ENCODE measurements around the gene C19orf47.

The C19orf47 gene

DNA sequence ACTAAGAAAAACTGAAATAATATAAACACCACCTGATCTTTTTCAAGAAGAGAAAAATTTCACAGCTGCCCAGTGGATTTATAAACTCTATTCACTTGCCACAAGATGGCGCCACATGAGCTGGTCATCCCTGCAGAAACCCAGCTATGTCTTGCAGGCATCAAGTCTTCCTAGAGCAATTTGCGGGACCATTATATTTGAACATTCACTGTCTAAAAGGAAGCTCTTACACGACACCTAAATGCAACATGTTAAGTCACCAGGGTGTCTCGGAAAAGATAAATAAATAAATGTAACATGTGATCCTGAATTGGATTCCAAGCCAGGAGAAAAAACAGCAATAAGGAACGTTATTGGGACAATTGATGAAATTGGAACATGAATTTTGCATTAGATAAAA, 42.8 kb downstream of the C19orf47 start:
- H3K9ac ChIP-seq (ENCODE audit: low read length) = no peak overlapping the region
- peak; percentile 83 for DNase-seq
- H4K20me1 ChIP-seq (ENCODE audit: insufficient read depth, low read length) = no peaks in the 10 kb centered on the region
- H3K27ac ChIP-seq (ENCODE audit: low read length) = no peak overlapping the region
- H3K9me3 ChIP-seq (replicated peaks; ENCODE audit: insufficient read depth, low read length) = no peaks in the 10 kb centered on the region
- no peak overlapping the region for H2AFZ ChIP-seq (ENCODE audit: low read length)
- no peak overlapping the region for H3K4me2 ChIP-seq (ENCODE audit: low read depth, low read length)
- no peaks in the 10 kb centered on the region for H3K9me2 ChIP-seq (replicated peaks; ENCODE audit: insufficient read depth, low read length)
- no peaks in the 10 kb centered on the region for H3F3A ChIP-seq (ENCODE audit: insufficient read depth, low read length)
- H3K79me2 ChIP-seq (ENCODE audit: low read length) = no peaks in the 10 kb centered on the region
- no peaks in the 10 kb centered on the region for H3K36me3 ChIP-seq (replicated peaks; ENCODE audit: insufficient read depth, low read length)
- H3K4me1 ChIP-seq (ENCODE audit: low read length) = no peaks in the 10 kb centered on the region
- no peak for TF ChIP-seq EZH2 (optimal IDR thresholded peaks at IDR 0.05; ENCODE audit: low read depth, low read length)
- TF ChIP-seq, protein P1, sequence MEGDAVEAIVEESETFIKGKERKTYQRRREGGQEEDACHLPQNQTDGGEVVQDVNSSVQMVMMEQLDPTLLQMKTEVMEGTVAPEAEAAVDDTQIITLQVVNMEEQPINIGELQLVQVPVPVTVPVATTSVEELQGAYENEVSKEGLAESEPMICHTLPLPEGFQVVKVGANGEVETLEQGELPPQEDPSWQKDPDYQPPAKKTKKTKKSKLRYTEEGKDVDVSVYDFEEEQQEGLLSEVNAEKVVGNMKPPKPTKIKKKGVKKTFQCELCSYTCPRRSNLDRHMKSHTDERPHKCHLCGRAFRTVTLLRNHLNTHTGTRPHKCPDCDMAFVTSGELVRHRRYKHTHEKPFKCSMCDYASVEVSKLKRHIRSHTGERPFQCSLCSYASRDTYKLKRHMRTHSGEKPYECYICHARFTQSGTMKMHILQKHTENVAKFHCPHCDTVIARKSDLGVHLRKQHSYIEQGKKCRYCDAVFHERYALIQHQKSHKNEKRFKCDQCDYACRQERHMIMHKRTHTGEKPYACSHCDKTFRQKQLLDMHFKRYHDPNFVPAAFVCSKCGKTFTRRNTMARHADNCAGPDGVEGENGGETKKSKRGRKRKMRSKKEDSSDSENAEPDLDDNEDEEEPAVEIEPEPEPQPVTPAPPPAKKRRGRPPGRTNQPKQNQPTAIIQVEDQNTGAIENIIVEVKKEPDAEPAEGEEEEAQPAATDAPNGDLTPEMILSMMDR (IDR thresholded peaks at IDR 0.05; ENCODE audit: low read length) = peak; percentile 77
- H3K4me3 ChIP-seq (ENCODE audit: low read length) = no peak overlapping the region
- no peaks in the 10 kb centered on the region for H3K27me3 ChIP-seq (replicated peaks; ENCODE audit: insufficient read depth, low read length)

DNA sequence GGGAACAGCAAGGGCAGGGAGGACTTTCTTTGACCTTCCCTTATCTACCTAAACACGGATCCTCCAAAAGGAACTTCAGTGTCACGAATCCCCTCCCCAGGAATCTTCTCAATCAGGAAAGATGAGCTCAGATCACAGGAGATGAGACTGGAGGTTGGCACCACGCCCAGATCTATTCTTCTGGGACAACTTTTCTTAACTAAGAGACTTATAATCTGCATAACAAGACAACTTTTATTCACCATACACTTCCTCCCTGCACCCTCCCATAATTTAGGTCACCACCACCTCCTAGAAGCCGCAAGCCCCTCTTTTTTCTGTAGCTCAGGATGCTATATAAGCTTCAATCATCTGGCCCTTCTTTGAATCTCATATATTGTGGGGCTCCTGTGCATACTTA, 43.9 kb downstream of the C19orf47 start:
- no peak overlapping the region for H2AFZ ChIP-seq (ENCODE audit: low read length)
- DNase-seq = no peak
- H3F3A ChIP-seq (ENCODE audit: insufficient read depth, low read length) = no peaks in the 10 kb centered on the region
- no peaks in the 10 kb centered on the region for H3K9me2 ChIP-seq (replicated peaks; ENCODE audit: insufficient read depth, low read length)
- no peak for TF ChIP-seq EZH2 (optimal IDR thresholded peaks at IDR 0.05; ENCODE audit: low read depth, low read length)
- no peak for TF ChIP-seq EZH2phosphoT487 (IDR thresholded peaks at IDR 0.05; ENCODE audit: low read length)
- TF ChIP-seq, protein P1 (IDR thresholded peaks at IDR 0.05; ENCODE audit: low read length) = no peak
- no peaks in the 10 kb centered on the region for H3K4me1 ChIP-seq (ENCODE audit: low read length)
- no peaks in the 10 kb centered on the region for H3K36me3 ChIP-seq (replicated peaks; ENCODE audit: insufficient read depth, low read length)
- H3K79me2 ChIP-seq (ENCODE audit: low read length) = no peaks in the 10 kb centered on the region
- no peak overlapping the region for H3K9ac ChIP-seq (ENCODE audit: low read length)
- H4K20me1 ChIP-seq (ENCODE audit: insufficient read depth, low read length) = no peaks in the 10 kb centered on the region
- H3K27me3 ChIP-seq (replicated peaks; ENCODE audit: insufficient read depth, low read length) = no peaks in the 10 kb centered on the region
- no peak overlapping the region for H3K27ac ChIP-seq (ENCODE audit: low read length)
- H3K9me3 ChIP-seq (replicated peaks; ENCODE audit: insufficient read depth, low read length) = no peaks in the 10 kb centered on the region
- no peak overlapping the region for H3K4me2 ChIP-seq (ENCODE audit: low read depth, low read length)
- no peak overlapping the region for H3K4me3 ChIP-seq (ENCODE audit: low read length)

DNA sequence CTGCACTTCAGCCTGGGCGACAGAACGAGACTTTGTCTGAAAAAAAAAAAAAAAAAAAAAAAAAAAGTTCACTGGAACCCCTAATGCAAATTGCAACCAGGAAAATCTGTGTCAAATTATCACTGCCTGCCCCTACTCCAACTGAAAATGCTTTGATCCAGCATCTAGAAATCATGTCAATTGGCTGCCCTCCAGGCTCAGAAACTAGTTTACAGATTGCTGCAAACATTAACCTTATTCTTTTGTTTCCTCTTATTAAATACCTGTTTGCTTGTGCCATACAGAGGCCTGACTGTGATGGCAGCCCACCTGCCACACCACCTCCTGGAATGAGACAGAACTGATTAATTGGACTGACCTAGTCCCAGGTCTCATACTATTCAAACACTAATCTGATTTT, 44.4 kb downstream of the C19orf47 start:
- H3K27me3 ChIP-seq (replicated peaks; ENCODE audit: insufficient read depth, low read length) = no peaks in the 10 kb centered on the region
- no peaks in the 10 kb centered on the region for H3K9me2 ChIP-seq (replicated peaks; ENCODE audit: insufficient read depth, low read length)
- H3K9ac ChIP-seq (ENCODE audit: low read length) = no peak overlapping the region
- H3F3A ChIP-seq (ENCODE audit: insufficient read depth, low read length) = no peaks in the 10 kb centered on the region
- H2AFZ ChIP-seq (ENCODE audit: low read length) = no peak overlapping the region
- H3K27ac ChIP-seq (ENCODE audit: low read length) = no peak overlapping the region
- H3K4me3 ChIP-seq (ENCODE audit: low read length) = no peak overlapping the region
- H3K79me2 ChIP-seq (ENCODE audit: low read length) = no peaks in the 10 kb centered on the region
- no peak overlapping the region for H3K4me2 ChIP-seq (ENCODE audit: low read depth, low read length)
- TF ChIP-seq EZH2 (optimal IDR thresholded peaks at IDR 0.05; ENCODE audit: low read depth, low read length) = no peak
- TF ChIP-seq EZH2phosphoT487 (IDR thresholded peaks at IDR 0.05; ENCODE audit: low read length) = no peak
- TF ChIP-seq, protein P1 (IDR thresholded peaks at IDR 0.05; ENCODE audit: low read length) = no peak
- H3K9me3 ChIP-seq (replicated peaks; ENCODE audit: insufficient read depth, low read length) = no peaks in the 10 kb centered on the region
- H3K4me1 ChIP-seq (ENCODE audit: low read length) = no peaks in the 10 kb centered on the region
- DNase-seq = no peak
- H3K36me3 ChIP-seq (replicated peaks; ENCODE audit: insufficient read depth, low read length) = no peaks in the 10 kb centered on the region
- no peaks in the 10 kb centered on the region for H4K20me1 ChIP-seq (ENCODE audit: insufficient read depth, low read length)
